HepG2 (cell line): Measurements from ENCODE around the gene SLC7A10. TPM values are rescaled to one million over a fixed set of nuclear protein-coding genes. Genes with fewer than 3 reads are reported as not detected.

Experiments used
- ATAC-seq: fragments of 200-7000 bp; cut with Tn5 transposase; 3 replicates; pipeline ENCODE4 v1.9.1; 2020; ENCODE audit warnings: mild to moderate bottlenecking, moderate library complexity
- BruUV-seq: library from RNA; stranded (reverse); fragments of 400-500 nt; replicated peaks from 2 replicates; lab custom pipeline; 2021; lab: Mats Ljungman, UMichigan
- CTCF ChIA-PET: fragments of 300-600 bp; formaldehyde crosslinking; extraction: SDS; loops from one replicate; lab custom pipeline; 2021; ENCODE audit warnings: low total read pairs, inconsistent platforms, low intra/inter-chr PET ratio; lab: Yijun Ruan, JAX
- POLR2A ChIA-PET: fragments of 350-600 bp; sonication (Branson Sonifier 250); formaldehyde crosslinking; loops from one replicate; lab custom pipeline; 2020; ENCODE audit warnings: antibody characterized with exemption, inconsistent platforms; lab: Yijun Ruan, JAX
- DNase-seq: peaks from one replicate; pipeline ENCODE4 v3.0.0-alpha.2; 2015; ENCODE audit warnings: low spot score
- FAIRE-seq: peaks from 3 replicates; lab custom pipeline; 2011; peaks lifted over from hg19 to GRCh38; lab: Jason Lieb, UNC
- H2AFZ ChIP-seq: one replicate; pipeline ENCODE4 v1.6.1; 2011; ENCODE audit warnings: low read length, inconsistent platforms
- H3K27ac ChIP-seq: fragments of 300-600 bp; 3 replicates; pipeline ENCODE4 v1.8.0; 2011; ENCODE audit warnings: mixed run types, mild to moderate bottlenecking, mixed read lengths, low read length, inconsistent platforms; ENCODE audit not compliant: insufficient read depth; ENCODE audit errors: extremely low read length
- H3K27me3 ChIP-seq, 2 experiments: fragments of 200-600 bp in 1 of 2; 2 replicates in 1 of 2; 3 replicates in 1 of 2; pipeline versions ENCODE4 v1.6.0 to v1.8.0; 2011; ENCODE audit warnings: low read length in 2 of 2, mild to moderate bottlenecking in 2 of 2, moderate library complexity in 2 of 2, inconsistent platforms in 1 of 2; ENCODE audit not compliant: insufficient read depth in 2 of 2, control insufficient read depth in 1 of 2
- H3K36me3 ChIP-seq, 2 experiments: fragments of 200-600 bp in 1 of 2; replicated peaks in 1 of 2; 2 replicates in 1 of 2; 3 replicates in 1 of 2; pipeline versions ENCODE4 v1.5.1 to v1.8.0; 2011; ENCODE audit warnings: low read length in 2 of 2, inconsistent platforms in 1 of 2; ENCODE audit not compliant: insufficient read depth in 2 of 2, control insufficient read depth in 1 of 2
- H3K4me1 ChIP-seq: 2 replicates; pipeline ENCODE4 v1.5.1; 2012; ENCODE audit warnings: low read length, inconsistent platforms; ENCODE audit not compliant: insufficient read depth
- H3K4me2 ChIP-seq: 2 replicates; pipeline ENCODE4 v1.6.0; 2011; ENCODE audit warnings: low read depth, low read length, inconsistent platforms
- H3K4me3 ChIP-seq, 3 experiments: fragments of 200-600 bp in 1 of 3; sonication (generic), shearing (Covaris generic) in 1 of 3; replicated peaks in 1 of 3; 2 replicates each; pipeline ENCODE4 v1.5.1; 2011 to 2016; ENCODE audit warnings: low read length in 3 of 3, inconsistent platforms in 2 of 3, low read depth in 2 of 3, mild to moderate bottlenecking in 2 of 3, control low read depth in 1 of 3, mixed read lengths in 1 of 3; ENCODE audit not compliant: insufficient read depth in 1 of 3
- H3K79me2 ChIP-seq: one replicate; pipeline ENCODE4 v1.6.1; 2011; ENCODE audit warnings: low read length, inconsistent platforms; ENCODE audit not compliant: insufficient read depth
- H3K9ac ChIP-seq: 2 replicates; pipeline ENCODE4 v1.6.0; 2011; ENCODE audit warnings: mild to moderate bottlenecking, low read depth, low read length, inconsistent platforms; ENCODE audit not compliant: insufficient read depth
- H3K9me3 ChIP-seq: 2 replicates; pipeline ENCODE4 v1.5.1; 2012; ENCODE audit warnings: mild to moderate bottlenecking, low read length
- H4K20me1 ChIP-seq: 2 replicates; pipeline ENCODE4 v1.6.0; 2011; ENCODE audit warnings: inconsistent platforms, mild to moderate bottlenecking, low read length, moderate library complexity; ENCODE audit not compliant: insufficient read depth
- LRRFIP1 ChIP-seq: sonication (generic); formaldehyde crosslinking; conservative IDR thresholded peaks from 2 replicates; pipeline ENCODE4 v1.4.0; 2020; ENCODE audit warnings: missing genetic modification reagents
- MIXL1 ChIP-seq: IDR thresholded peaks from 2 replicates; pipeline ENCODE4 v1.6.1; 2016
- TAF15 ChIP-seq: fragments of 200-400 bp; formaldehyde crosslinking; IDR thresholded peaks from one replicate; pipeline ENCODE4 v1.6.1; 2018; ENCODE audit warnings: mild to moderate bottlenecking, low read depth, low read length; ENCODE audit not compliant: poor library complexity, severe bottlenecking
- TBL1XR1 ChIP-seq: fragments of 150-350 bp; IDR thresholded peaks from 2 replicates; pipeline ENCODE4 v1.6.1; 2014; ENCODE audit warnings: borderline replicate concordance, low read length; ENCODE audit not compliant: partially characterized antibody
- TCF12 ChIP-seq, 2 experiments: fragments of 450-650 bp in 1 of 2; sonication (generic) in 1 of 2; formaldehyde crosslinking in 1 of 2; IDR thresholded peaks; 2 replicates each; pipeline versions ENCODE4 v1.6.1 to v1.8.0; 2017 to 2022; ENCODE audit warnings: antibody characterized with exemption in 1 of 2, mild to moderate bottlenecking in 1 of 2, missing genetic modification reagents in 1 of 2, moderate library complexity in 1 of 2
- UBTF ChIP-seq: sonication (generic); formaldehyde crosslinking; IDR thresholded peaks from 2 replicates; pipeline ENCODE4 v1.4.0; 2020; ENCODE audit warnings: mild to moderate bottlenecking, missing genetic modification reagents
- ZKSCAN8 ChIP-seq: IDR thresholded peaks from 2 replicates; pipeline ENCODE4 v1.6.1; 2016; ENCODE audit warnings: borderline replicate concordance, missing genetic modification reagents, missing compliant biosample characterization
- ZNF256 ChIP-seq: sonication (generic); formaldehyde crosslinking; conservative IDR thresholded peaks from 2 replicates; pipeline ENCODE4 v1.4.0; 2020; ENCODE audit warnings: missing genetic modification reagents
- ZNF562 ChIP-seq: sonication (generic); formaldehyde crosslinking; IDR thresholded peaks from 2 replicates; pipeline ENCODE4 v1.8.0; 2022; ENCODE audit warnings: missing genetic modification reagents, borderline replicate concordance
- ZNF644 ChIP-seq: IDR thresholded peaks from 2 replicates; pipeline ENCODE4 v1.6.1; 2016; ENCODE audit warnings: low read depth
- WGBS: methylation state at CpG from one replicate; pipeline ENCODE4 v1.1.6; 2017; ENCODE audit warnings: low lambda C conversion rate; 5-methylcytosine and 5-hydroxymethylcytosine counted together
- in situ Hi-C: cut with HindIII; loops from 2 replicates; pipeline ENCODE4 v1.10.0; 2017; ENCODE audit warnings: low pct_unique_long_range_greater_than_20kb; ENCODE audit not compliant: extremely low pct_ligation_motif_present
- intact Hi-C: fragments of 100-400 bp; cut with micrococcal nuclease; formaldehyde crosslinking; loops from one replicate; pipeline ENCODE4 v1.10.0; 2022; ENCODE audit not compliant: unreplicated experiment
- polyA plus RNA-seq, 8 experiments: library from polyadenylated mRNA; depleted of rRNA in 3 of 8; stranded (reverse) in 7 of 8; unstranded in 1 of 8; fragments of >200 nt; fragmentation: Illumina TruSeq in 4 of 8; extraction: Trizol in 4 of 8; gene quantifications; 2 replicates each; pipeline versions ENCODE4 v1.2.1 to v1.2.3, GENCODE V29; 2011 to 2016; ENCODE audit warnings: low read depth in 4 of 8, missing spikeins in 1 of 8, mixed read lengths in 1 of 8; ENCODE audit not compliant: insufficient read depth in 1 of 8
- total RNA-seq, 5 experiments: library from RNA; depleted of rRNA; stranded (reverse); fragments of >200 nt; fragmentation: Illumina TruSeq; extraction: Trizol; gene quantifications; 2 replicates each; pipeline ENCODE4 v1.2.3, GENCODE V29; 2016; ENCODE audit warnings: low read depth in 1 of 5
- TF ChIP-seq, protein P1 (sequence below): sonication (generic); formaldehyde crosslinking; IDR thresholded peaks from 2 replicates; pipeline ENCODE4 v1.9.0; 2022; ENCODE audit warnings: missing genetic modification reagents, mild to moderate bottlenecking, borderline replicate concordance
- TF ChIP-seq, protein P2 (sequence below): sonication (generic); formaldehyde crosslinking; IDR thresholded peaks from 2 replicates; pipeline ENCODE4 v1.8.0; 2022; ENCODE audit warnings: mild to moderate bottlenecking, missing genetic modification reagents
- TF ChIP-seq, protein P3 (sequence below): IDR thresholded peaks from 2 replicates; pipeline ENCODE4 v1.6.1; 2016; ENCODE audit warnings: low read depth, control low read depth

The SLC7A10 gene
- total and polyA plus RNA-seq, 2 of the 13 experiments (the other 11 are each of a cell fraction or from before 2014, with no cell fraction given): 1.1 to 2.2 TPM

DNA sequence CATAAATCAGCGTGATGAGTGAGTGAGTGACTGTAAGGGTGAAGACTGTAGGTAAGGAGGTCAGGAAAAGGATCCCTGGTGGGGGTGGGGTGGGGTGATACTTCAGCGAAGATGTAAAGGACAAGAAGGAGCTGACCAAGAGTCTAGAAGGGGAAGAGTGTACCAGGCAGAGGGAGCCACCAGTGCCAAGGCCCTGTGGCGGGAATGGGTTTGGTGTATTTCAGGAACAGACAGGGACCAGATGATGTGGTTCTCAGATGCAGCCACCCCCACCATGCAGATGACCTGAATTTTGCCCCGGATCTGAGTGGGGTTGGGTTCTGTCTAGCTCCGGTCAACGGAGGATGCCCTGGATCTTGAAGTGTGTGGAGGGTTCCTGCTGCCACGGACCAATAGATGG, 30.1 kb upstream of the SLC7A10 start:
- FAIRE-seq (no peak), ATAC-seq (no peak), DNase-seq (no peak)
- H3K4me2 ChIP-seq: no peak overlapping the region
- no peak overlapping the region for H3K4me3 ChIP-seq
- H3K27ac ChIP-seq: no peak overlapping the region
- H3K4me1 ChIP-seq: peaks cover 44% of the 10 kb centered on the region
- CTCF ChIA-PET: no interaction called here
- no peaks in the 10 kb centered on the region for H3K36me3 ChIP-seq
- H3K79me2 ChIP-seq: no peaks in the 10 kb centered on the region
- H3K9ac ChIP-seq: no peak overlapping the region
- BruUV-seq: no TSS peak
- TF ChIP-seq, protein P1, sequence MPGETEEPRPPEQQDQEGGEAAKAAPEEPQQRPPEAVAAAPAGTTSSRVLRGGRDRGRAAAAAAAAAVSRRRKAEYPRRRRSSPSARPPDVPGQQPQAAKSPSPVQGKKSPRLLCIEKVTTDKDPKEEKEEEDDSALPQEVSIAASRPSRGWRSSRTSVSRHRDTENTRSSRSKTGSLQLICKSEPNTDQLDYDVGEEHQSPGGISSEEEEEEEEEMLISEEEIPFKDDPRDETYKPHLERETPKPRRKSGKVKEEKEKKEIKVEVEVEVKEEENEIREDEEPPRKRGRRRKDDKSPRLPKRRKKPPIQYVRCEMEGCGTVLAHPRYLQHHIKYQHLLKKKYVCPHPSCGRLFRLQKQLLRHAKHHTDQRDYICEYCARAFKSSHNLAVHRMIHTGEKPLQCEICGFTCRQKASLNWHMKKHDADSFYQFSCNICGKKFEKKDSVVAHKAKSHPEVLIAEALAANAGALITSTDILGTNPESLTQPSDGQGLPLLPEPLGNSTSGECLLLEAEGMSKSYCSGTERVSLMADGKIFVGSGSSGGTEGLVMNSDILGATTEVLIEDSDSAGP (CRISPR knock-in tag): no peak
- TF ChIP-seq ZNF256 (CRISPR knock-in tag) (no peak), ZNF644 (CRISPR knock-in tag) (no peak), TCF12 (IDR thresholded peaks at IDR 0.05) (no peak), TCF12 (CRISPR knock-in tag; IDR thresholded peaks at IDR 0.05) (no peak), LRRFIP1 (CRISPR knock-in tag) (no peak), TAF15 (no peak), MIXL1 (CRISPR knock-in tag) (no peak), ZNF562 (no peak), ZKSCAN8 (CRISPR knock-in tag) (no peak), UBTF (CRISPR knock-in tag) (no peak), TBL1XR1 (no peak)
- TF ChIP-seq, protein P2, sequence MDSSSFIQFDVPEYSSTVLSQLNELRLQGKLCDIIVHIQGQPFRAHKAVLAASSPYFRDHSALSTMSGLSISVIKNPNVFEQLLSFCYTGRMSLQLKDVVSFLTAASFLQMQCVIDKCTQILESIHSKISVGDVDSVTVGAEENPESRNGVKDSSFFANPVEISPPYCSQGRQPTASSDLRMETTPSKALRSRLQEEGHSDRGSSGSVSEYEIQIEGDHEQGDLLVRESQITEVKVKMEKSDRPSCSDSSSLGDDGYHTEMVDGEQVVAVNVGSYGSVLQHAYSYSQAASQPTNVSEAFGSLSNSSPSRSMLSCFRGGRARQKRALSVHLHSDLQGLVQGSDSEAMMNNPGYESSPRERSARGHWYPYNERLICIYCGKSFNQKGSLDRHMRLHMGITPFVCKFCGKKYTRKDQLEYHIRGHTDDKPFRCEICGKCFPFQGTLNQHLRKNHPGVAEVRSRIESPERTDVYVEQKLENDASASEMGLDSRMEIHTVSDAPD (CRISPR knock-in tag): no peak
- TF ChIP-seq, protein P3, sequence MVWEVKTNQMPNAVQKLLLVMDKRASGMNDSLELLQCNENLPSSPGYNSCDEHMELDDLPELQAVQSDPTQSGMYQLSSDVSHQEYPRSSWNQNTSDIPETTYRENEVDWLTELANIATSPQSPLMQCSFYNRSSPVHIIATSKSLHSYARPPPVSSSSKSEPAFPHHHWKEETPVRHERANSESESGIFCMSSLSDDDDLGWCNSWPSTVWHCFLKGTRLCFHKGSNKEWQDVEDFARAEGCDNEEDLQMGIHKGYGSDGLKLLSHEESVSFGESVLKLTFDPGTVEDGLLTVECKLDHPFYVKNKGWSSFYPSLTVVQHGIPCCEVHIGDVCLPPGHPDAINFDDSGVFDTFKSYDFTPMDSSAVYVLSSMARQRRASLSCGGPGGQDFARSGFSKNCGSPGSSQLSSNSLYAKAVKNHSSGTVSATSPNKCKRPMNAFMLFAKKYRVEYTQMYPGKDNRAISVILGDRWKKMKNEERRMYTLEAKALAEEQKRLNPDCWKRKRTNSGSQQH: no peak
- 84% methylated on average over 3 of the region's 7 CpGs for WGBS
- peaks cover 5% of the 10 kb centered on the region for H3K9me3 ChIP-seq
- intact Hi-C loops: no loop called here
- no peak overlapping the region for H2AFZ ChIP-seq
- no peaks in the 10 kb centered on the region for H4K20me1 ChIP-seq
- in situ Hi-C loops: no loop called here
- POLR2A ChIA-PET: no interaction called here
- H3K27me3 ChIP-seq: peaks cover 9 to 30% of the 10 kb centered on the region in 2 experiments; a peak in 4 of 5 replicates
